ENCODE data around the gene SOX6. TPM values are rescaled to one million over a fixed set of nuclear protein-coding genes. Genes with fewer than 3 reads are reported as not detected.

SOX6 gene
- total RNA-seq, 1 experiment from 2014 or later = not detected

GRCh38 chr11:16337421-16338213, 18.7 kb downstream of the SOX6 start:
- no peak overlapping the region for H2AFZ ChIP-seq (ENCODE audit: low read length)
- H2AK5ac ChIP-seq (ENCODE audit: insufficient read length, low read length) = no peak overlapping the region
- no peak overlapping the region for H3K14ac ChIP-seq (ENCODE audit: insufficient read depth, low read length)
- Mint-ChIP-seq H3K4me3 (no peak overlapping the region), H3K27ac (no peak overlapping the region), H3K4me1 (no peaks in the 10 kb centered on the region), H3K9me3 (no peaks in the 10 kb centered on the region), H3K27me3 (ENCODE audit: low read depth) (peaks cover 3% of the 10 kb centered on the region; the same call in 1 of the 2 replicates), H3K36me3 (ENCODE audit: insufficient read depth in 1 of 3, low read depth in 3 of 3) (no peaks in the 10 kb centered on the region)
- no peak overlapping the region for H2BK5ac ChIP-seq (ENCODE audit: insufficient read length, low read length)
- H3K4me1 ChIP-seq (ENCODE audit: insufficient read depth, low read length) = no peaks in the 10 kb centered on the region
- H3K9me3 ChIP-seq (ENCODE audit: control insufficient read depth, low read depth, low read length) = no peaks in the 10 kb centered on the region
- no peak overlapping the region for H2BK120ac ChIP-seq (ENCODE audit: low read depth, low read length, poor library complexity, severe bottlenecking)
- no peak overlapping the region for H3K9ac ChIP-seq (ENCODE audit: extremely low read depth, insufficient read length, low read length)
- no peak for DNase-seq
- H4K91ac ChIP-seq (ENCODE audit: insufficient read length, low read depth, low read length) = no peak overlapping the region
- H3K27me3 ChIP-seq (ENCODE audit: insufficient read depth, low read length) = no peaks in the 10 kb centered on the region
- no peaks in the 10 kb centered on the region for H3K23me2 ChIP-seq (ENCODE audit: insufficient read length, low read depth, low read length, poor library complexity, severe bottlenecking)
- H3K18ac ChIP-seq (ENCODE audit: insufficient read length, low read depth, low read length) = no peak overlapping the region
- H3K23ac ChIP-seq (ENCODE audit: insufficient read length, low read depth, low read length) = no peak overlapping the region
- H3K27ac ChIP-seq (ENCODE audit: insufficient read length, low read depth, low read length) = no peak overlapping the region
- WGBS (ENCODE audit: extremely low coverage, insufficient read length, low lambda C conversion rate) = no CpG with 5 or more reads among the region's 1 CpG
- H2BK12ac ChIP-seq (ENCODE audit: insufficient read length, low read depth, low read length) = no peak overlapping the region
- no peaks in the 10 kb centered on the region for H4K20me1 ChIP-seq (ENCODE audit: control insufficient read depth, insufficient read depth, insufficient read length)
- no peak overlapping the region for H4K5ac ChIP-seq (ENCODE audit: insufficient read length, low read depth, low read length)
- H3K4ac ChIP-seq (ENCODE audit: low read depth, low read length) = no peak overlapping the region
- no peak for TF ChIP-seq CTCF (conservative IDR thresholded peaks at IDR 0.05)
- H3K56ac ChIP-seq (ENCODE audit: insufficient read length, low read depth, low read length) = no peak overlapping the region
- no peaks in the 10 kb centered on the region for H3K79me1 ChIP-seq (ENCODE audit: insufficient read depth, low read depth, low read length, poor library complexity, severe bottlenecking)
- no peak overlapping the region for H3K4me2 ChIP-seq (ENCODE audit: insufficient read depth, insufficient read length, low read length)
- H3K79me2 ChIP-seq (ENCODE audit: insufficient read depth, low read length) = no peaks in the 10 kb centered on the region
- H2BK20ac ChIP-seq (ENCODE audit: low read depth, low read length, poor library complexity, severe bottlenecking) = no peak overlapping the region
- H2BK15ac ChIP-seq (ENCODE audit: low read depth, low read length) = no peak overlapping the region
- no peak overlapping the region for H3T11ph ChIP-seq (ENCODE audit: low read length)
- no peak overlapping the region for H4K8ac ChIP-seq (replicated peaks; ENCODE audit: insufficient read length, low read depth, low read length)
